HG03025 (cell line): ENCODE data around the gene TRAK1.
A peak's percentile ranks its signal among the peaks of the same experiment; 100 is the strongest.

Experiments used
- ATAC-seq: cut with Tn5 transposase; IDR thresholded peaks from one replicate; pipeline ENCODE4 v1.9.1; 2021; ENCODE audit warnings: mild to moderate bottlenecking, moderate library complexity; ENCODE audit not compliant: unreplicated experiment, low FRiP score

Gene TRAK1, protein sequence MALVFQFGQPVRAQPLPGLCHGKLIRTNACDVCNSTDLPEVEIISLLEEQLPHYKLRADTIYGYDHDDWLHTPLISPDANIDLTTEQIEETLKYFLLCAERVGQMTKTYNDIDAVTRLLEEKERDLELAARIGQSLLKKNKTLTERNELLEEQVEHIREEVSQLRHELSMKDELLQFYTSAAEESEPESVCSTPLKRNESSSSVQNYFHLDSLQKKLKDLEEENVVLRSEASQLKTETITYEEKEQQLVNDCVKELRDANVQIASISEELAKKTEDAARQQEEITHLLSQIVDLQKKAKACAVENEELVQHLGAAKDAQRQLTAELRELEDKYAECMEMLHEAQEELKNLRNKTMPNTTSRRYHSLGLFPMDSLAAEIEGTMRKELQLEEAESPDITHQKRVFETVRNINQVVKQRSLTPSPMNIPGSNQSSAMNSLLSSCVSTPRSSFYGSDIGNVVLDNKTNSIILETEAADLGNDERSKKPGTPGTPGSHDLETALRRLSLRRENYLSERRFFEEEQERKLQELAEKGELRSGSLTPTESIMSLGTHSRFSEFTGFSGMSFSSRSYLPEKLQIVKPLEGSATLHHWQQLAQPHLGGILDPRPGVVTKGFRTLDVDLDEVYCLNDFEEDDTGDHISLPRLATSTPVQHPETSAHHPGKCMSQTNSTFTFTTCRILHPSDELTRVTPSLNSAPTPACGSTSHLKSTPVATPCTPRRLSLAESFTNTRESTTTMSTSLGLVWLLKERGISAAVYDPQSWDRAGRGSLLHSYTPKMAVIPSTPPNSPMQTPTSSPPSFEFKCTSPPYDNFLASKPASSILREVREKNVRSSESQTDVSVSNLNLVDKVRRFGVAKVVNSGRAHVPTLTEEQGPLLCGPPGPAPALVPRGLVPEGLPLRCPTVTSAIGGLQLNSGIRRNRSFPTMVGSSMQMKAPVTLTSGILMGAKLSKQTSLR

DNA sequence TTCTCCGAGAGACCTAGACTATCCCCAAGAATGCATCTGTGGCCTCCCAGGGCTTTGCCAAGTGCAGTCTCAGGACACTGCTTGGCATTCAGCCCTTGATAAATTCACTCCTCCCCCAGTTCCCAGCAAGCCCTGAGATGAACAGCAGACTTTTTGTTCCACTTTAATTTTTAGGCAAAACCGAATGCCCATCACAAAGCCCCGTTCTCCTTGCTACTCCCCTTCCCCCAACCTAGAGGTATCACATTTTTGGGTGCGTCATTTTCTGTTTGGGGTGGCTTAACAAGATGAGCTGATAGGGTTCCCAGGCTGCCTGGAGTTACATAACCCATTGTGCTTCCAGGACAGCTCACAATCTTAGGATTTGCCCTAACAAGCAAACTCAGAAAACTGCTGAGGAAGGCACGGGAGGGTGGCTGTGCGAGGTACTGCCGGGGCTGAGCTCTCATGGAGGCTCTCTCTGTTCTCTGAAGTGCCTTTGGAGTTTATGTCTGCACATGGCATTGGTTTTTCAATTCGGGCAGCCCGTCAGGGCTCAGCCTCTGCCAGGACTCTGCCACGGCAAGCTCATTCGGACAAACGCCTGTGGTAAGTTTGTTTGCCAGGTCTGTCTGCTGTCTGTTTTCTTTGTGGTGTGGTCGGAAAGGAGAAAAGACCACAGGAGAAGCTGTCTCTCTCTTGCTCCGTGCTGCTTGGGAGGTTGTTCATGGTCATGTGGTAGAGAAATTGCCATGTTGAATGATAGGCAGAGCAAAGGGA, at the start of gene TRAK1:
TRAK1 (plus strand) TSS at position 385 of the 759 bp plus-strand sequence; CDS start at position 498, 113 bp downstream.
- no peak for ATAC-seq

- no peak for ATAC-seq
Measured at GRCh38 chr3:42042747-42043098, 48.4 kb upstream of the TRAK1 start.

GRCh38 chr3:42043099-42043813, 47.9 kb upstream of the TRAK1 start:
- ATAC-seq: no peak

DNA sequence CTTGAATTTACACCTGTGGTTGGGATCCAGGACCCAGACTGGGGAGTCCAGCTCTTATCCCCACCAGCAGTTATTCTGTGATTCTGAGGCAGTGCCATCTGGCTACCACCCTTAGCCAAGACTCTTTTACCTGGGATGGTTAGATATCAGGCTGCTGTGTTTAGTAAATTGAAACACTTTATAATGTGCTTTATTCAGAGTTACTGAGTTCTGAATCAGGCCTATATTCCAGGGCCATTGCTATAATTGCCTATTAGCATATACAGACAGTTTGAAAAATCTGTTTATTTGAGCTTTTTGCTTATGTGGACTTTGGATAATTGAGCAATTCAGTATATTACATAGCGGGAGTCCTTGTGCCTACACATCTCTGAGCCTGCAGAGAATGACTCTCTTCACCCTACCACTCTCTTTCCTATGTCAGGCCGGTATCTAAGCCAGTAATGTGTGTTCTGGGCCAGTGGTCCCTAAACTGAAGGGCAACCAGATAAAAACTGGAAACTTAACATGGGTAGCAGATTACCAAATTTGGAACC, 45.4 kb upstream of the TRAK1 start:
- no peak for ATAC-seq

DNA sequence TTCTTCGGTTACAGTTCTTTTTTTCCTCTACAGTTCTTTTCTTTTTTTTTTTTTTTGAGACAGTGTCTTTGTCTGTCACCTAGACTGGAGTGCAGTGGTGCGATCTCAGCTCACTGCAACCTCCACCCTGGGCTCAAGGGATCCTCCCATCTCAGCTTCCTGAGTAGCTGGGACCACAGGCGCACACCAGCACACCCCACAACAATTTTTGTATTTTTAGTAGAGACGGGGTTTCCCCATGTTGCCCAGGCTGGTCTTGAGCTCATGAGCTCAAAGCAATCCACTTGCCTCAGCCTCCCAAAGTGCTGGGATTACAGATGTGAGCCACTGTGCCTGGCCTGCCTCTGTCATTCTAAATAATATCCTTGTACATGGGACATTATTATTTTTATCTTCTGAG, 42.6 kb upstream of the TRAK1 start:
- peak; percentile 47 for ATAC-seq

GRCh38 chr3:42050126-42050525, 41.0 kb upstream of the TRAK1 start:
- ATAC-seq: no peak

DNA sequence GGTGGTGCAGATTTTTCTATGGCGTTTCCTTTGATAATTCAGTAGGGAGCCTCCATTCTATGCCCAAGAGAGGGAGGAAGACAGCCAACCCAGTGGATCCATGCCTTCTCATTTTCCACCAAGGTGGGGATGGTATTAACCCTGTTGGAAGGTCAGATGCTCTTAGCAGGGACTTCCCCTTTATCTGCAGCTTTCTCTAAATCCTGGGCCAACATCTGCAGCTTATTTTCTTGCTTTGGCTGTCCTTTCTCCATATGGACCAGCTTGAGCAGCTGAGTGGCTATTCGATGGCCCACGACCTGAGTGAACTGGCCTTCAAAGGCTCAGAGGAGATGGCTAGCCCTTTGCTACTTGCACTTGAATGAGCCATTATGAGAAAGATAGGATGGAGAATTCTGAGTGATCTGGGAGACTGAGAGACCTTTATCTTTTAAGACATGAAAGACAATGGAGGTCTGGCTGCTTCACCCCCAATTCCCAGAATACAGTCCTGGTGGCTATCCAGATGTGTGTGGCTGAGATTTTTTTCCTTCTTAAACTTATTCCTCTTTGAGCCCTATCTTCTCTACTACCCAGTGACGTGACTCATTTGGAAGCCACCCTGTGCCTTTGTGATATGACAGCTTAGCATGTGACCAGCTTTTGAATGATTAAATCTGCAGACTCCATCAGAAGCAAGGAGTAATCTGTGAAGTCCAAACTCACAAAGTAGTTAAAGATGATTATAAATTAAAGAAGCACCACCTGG, 39.6 kb upstream of the TRAK1 start:
- no peak for ATAC-seq

- ATAC-seq: no peak
Measured at GRCh38 chr3:42052132-42052483, 39.0 kb upstream of the TRAK1 start.

- ATAC-seq: no peak
Measured at GRCh38 chr3:42052484-42053351, 38.4 kb upstream of the TRAK1 start.

- no peak for ATAC-seq
Measured at GRCh38 chr3:42053476-42053875, 37.7 kb upstream of the TRAK1 start.

- ATAC-seq: no peak
Measured at GRCh38 chr3:42055291-42055690, 35.9 kb upstream of the TRAK1 start.

DNA sequence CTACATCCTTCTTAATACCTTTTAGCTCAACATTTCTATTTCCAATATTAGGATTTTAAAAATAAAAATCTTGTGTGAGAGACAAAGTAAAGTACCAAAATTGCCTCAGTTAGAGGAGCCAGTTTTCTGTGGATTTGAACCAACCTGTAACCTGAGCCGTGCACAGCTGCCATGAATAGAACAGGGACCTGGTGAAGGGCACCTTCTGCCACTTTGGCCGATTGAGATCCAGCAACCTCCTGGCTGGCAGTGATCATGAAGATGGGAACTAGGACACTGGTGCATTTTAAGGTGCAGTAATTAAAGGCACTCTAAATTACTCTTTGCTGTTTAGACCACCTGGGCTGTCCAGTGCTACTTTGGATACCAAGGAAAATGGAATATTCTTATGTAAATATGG, 34.3 kb upstream of the TRAK1 start:
- ATAC-seq: no peak

DNA sequence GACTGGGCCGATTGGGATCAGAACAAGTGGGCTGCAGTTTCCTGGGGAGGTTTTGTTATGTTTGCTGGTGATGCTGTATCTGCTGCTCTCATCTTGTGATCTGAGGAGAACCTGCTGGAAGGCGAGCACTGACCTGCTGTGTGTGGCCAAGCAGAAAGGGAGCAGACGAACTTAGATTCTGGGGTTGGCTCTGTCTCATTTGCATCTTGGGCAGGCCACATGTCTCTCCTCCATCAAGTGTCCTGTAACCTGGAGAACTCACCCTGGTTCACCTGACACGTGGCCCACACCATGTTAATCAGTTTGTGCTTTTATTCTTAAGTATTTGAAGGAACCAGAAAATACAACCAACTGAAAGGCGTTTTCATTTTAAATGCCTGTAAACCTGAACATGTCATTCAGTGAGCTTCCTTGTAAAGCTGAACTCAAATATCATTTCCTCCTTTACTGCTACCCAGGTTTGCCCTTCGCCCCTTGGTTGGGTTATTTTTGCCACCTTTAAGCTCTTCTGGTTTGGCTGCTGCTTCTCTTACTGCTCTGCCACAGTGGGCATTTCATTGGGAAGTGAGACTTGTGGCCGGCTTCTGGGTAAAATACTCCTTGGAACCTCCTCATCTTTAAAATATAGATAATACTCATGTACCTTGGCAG, 33.5 kb upstream of the TRAK1 start:
- ATAC-seq: peak; percentile 84

- ATAC-seq: no peak
Measured at GRCh38 chr3:42061025-42061712, 30.0 kb upstream of the TRAK1 start.

DNA sequence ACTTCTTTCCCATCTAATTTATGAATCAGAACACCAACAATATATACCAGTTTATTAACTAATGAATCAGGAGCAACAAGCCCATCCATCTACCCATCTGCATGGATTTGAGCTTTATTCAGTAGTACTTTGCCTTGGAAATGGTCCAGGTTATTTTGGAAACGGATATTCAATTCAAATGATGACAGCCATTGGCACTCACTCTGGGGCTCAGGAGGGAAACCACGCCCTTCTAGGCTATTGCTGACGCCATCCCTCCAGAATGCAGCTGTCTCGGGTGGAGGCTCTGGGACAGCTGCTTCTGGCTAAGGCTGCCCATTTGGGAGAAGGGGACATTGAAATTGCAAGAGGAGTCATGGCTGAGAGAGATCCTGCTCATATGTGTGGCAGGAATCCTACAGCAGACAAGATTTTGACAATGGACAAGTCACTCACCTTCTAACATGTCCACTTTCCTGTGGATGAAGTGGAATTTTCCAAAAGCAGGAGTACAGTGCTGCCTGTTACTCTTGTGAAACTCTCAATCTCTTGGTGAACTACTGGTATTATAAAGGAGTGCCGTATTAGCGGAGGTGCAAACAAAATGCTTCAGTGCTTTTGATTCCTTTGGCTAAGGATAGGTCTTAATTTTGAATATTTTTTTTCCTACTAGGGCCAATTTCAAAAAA, 29.3 kb upstream of the TRAK1 start:
- ATAC-seq: no peak

DNA sequence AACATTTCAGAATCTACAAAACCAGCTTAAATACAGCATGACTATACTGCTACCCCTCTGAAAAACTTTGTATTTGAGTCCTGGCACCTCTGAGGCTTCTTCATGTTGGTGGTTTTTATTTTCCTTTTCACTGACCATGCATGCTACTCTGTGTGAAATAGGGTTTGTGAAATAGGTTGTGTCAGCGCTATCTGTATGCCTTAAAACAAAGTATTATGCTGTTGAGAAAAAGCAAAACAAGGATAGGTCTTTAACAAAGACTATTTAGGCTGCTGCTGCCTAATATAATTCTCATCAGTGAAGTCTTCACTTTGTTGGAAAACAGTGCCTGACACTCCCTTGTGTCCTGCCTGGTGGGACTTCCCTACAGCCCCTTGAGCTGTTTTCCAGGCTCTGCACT, 28.7 kb upstream of the TRAK1 start:
- no peak for ATAC-seq

- no peak for ATAC-seq
Measured at GRCh38 chr3:42063888-42064287, 27.3 kb upstream of the TRAK1 start.
